ENCODE data around the gene RALGAPB. TPM values are rescaled to one million over a fixed set of nuclear protein-coding genes. Genes with fewer than 3 reads are reported as not detected.

The RALGAPB gene
- polyA plus RNA-seq, 5 donors: 27.0 to 41.5 (median 37.5) TPM

DNA sequence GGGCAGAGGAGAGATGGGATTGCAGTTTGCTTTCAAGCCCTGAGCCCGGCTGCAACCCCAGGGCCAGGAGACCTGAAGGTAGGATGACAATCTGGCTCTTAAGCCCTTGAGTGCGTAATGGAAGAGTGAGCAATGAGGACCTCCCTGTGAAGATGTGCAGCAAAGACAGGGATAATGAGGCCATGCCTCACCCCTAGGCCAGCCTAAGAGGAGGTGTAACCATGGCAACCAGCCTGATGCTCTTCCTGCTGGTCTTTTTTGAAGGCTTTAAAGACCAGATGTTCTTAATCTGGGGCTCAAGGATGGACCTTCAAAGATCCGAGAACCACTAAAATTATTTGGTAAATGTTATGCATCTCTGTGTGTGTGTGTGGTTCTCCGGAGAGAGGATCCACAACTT is 137.2 kb downstream of the RALGAPB start:
- no peak for DNase-seq

DNA sequence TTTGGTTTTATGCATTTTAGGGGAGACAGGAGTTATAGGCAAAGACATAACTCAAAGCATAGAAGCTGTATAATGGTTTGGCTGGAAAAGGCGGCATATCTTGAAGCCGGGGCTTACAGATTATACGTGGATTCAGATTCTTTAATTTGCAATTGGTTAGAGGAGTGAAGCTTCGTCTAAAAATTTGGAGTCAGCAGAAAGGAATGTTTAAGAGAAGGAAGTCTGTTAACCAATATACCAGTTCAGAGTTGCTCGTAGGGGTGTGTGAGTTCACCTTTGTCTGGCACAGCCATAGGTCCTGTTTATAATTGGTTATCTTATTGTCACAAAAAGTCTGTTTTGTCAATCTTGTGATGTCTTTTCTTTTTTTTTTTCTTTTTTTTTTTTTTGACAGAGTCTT is 137.9 kb downstream of the RALGAPB start:
- DNase-seq: no peak

DNA sequence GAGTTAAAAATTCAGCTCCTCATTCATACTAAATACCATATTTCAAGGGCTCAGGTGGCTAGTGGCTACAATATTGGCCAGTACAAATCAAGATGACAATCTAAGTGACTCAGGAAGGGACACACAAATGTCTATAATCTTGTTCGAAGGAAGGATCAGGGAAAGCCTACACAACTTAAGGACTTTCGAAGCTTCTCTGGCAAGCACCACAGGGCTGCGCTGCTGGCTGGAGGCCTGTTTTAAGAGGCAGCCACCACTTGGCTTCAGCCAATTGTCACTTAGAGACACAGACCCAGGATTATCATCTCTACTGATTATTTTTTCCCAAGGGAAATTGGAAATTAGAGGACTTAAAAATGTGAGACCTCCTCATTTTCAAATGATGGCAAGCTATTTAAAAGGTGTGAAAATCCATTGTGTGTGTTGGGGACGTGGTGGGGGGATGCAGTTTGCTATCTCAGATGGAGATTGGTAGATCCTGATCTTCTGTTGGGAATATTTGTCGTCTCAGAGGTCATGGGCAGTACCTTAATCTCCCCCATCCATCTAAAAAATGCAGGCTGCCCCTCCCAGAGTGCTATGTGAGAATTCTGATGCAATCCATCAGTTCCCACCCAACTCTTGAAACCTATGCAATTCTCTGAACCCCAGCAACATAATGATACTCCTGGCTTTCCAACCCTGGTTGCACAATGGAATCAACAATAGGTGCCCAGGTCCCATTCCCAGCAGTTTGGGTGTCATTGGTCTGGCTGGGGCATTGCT is 140.3 kb downstream of the RALGAPB start:
- DNase-seq: no peak

DNA sequence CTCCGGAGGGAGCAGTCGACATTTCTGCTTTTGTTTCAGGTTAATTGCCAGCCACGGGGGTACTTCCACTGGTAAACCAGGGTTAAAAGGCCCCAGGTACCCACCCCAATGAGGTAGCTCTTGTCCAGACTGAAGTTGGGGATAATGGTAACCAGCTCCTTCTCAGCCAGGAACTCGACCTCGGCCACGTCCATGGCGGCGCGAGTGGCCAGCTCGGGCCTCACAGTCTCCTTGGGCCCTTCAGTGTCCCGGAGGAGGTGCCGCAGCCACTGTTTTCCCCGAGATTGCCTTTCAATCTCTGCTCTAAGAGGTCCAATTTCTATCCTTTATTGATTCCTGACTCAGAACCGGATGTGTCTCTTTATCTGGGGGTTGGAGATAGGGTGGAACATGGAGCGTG is 142.6 kb downstream of the RALGAPB start:
- DNase-seq: no peak

DNA sequence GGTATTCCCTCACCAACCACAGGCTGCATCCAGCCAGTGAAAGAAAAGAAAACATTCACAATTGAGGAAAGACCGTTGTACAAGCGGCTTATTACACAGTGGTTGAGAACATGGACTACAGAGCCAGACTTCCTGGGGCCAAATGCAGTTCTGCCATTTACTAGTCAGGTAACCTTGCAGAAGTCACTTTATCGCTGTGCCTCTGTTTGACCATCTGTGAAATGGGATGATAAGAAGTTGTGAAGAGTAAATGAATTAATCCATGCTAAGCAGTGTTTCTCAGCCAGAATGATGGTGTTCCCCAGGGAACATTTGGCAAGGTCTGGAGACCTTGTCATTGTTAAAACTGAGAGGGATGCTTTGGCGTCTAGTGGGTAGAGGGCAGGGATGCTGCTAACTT is 143.8 kb downstream of the RALGAPB start:
- no peak for DNase-seq

DNA sequence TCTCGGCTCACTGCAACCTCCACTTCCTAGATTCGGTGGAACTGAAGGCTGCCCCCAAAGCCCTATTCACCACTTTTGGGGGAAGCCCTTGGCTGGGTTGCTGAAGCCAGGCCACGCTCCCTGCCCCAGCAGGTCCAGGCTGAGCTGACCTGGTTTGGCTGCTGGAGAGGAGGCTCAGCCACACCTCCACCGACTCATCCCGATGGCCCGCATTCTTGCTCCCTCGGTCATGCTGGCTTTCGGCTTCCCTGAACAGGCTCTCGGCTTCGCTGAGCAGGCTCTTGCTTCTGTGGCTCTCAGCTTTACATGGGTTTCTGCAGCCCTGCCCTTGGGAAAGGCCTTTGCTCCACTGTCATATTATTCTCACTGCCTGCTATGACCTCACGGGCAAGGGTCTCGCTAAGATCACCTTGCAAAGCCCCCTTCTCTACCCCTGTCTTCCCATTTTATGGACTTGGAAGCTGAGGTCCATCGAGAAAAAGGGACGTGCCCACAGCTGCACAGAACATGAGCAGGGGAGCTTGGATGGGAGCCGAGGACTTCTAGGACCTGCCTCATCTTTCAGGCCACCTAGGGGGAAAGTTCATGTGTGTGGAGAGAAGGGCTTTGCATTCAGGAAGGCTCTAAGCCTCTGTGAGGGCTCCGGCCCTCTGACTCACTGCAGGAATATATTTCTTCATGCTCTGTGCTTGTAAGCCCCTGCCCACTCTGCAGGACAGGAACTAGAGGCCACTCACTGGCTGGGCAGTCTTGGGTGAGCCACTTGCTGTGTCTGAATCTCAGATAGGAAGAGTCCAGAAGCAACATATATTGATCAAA is 144.6 kb downstream of the RALGAPB start:
- no peak for DNase-seq

DNA sequence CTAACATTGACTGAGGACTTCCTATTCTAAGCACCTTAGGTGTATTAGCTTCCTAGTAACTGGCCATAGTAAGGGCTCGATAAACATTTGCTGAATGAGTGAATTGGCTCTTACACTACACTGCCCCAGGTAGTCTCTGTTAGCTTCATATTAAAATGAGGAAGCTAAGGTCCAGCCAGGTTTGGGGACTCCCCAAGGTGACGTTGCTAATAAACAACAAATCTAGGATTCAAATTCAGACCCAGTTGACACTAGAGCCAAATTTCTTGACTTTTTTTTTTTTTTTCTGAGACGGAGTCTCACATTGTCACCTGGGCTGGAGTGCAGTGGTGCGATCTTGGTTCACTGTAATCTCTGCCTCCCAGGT is 145.2 kb downstream of the RALGAPB start:
- DNase-seq: no peak

DNA sequence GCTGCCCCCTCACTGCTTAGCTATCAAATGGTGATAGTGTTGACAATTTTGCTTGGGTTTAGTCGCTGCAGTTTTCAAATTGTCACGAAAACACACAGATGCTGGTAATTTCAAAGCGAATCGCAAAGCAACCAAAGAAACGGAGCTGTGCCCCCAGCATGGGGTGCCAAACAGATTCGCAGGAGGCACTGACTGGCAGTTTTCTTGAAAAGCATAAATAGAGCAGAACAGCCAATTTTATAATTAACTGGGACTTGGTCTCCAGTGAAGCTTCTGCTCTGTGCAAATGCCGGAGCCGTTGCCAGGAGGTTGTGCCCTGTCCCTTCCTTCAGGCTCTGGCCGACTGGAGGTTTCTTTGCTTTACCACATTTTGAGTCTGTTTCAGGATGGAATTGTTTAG is 147.8 kb downstream of the RALGAPB start:
- DNase-seq: no peak

DNA sequence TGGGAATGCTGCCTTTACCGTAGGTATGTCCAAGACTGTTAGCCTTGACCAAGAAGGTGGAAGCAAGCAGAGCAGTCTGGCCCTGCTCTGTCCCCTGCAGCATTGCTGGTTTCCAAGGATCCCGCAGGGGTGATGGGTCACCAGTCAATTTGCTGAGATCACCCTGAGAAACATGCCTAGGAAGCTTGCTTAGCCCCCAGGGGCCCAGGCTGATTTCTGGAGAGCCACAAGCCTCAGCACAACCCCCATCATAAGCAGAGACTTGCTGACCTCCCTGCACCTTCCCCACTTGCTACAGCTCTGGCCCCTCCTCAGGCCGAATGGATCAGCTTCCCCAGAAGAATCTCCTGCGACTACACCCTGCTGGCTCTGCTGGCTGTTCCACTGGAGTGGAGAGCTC is 150.4 kb downstream of the RALGAPB start:
- no peak for DNase-seq

DNA sequence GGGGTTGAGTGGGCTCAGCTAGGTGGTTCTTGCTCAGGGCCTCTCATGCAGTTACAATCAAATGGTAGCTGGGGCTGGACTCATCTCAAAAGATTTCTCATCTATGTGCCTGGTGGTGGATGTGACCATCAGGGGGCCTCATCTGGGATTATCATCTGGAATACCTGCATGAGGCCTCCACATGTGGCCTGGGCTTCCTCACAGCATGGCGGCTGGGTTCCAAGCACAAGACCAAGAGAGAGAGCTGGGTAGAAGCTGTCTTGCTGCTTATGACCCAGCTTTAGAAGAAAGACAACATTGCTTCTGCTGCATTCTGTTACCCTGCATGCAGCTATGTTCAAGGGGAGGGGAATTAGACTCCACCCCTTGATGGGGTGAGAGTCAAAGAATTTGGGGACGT is 151.4 kb downstream of the RALGAPB start:
- DNase-seq: no peak

DNA sequence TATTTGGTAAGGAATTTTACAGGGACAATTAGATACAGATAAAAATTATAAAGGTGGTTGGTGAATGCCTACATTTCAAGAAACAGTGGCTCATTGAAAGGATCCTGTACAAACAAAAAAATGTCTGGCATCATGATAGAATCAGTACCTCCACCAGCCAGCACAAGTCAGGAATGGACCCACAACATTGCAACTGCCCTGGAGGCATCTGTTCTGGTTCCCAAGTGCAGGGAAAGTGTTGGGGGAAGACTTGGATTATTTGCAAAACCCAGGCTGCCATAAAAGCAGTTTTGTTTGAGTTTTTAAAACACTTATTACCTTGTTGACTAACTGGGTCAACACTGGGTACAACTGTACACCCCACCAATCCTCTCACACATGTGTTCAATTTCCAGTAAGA is 153.3 kb downstream of the RALGAPB start:
- no peak for DNase-seq

DNA sequence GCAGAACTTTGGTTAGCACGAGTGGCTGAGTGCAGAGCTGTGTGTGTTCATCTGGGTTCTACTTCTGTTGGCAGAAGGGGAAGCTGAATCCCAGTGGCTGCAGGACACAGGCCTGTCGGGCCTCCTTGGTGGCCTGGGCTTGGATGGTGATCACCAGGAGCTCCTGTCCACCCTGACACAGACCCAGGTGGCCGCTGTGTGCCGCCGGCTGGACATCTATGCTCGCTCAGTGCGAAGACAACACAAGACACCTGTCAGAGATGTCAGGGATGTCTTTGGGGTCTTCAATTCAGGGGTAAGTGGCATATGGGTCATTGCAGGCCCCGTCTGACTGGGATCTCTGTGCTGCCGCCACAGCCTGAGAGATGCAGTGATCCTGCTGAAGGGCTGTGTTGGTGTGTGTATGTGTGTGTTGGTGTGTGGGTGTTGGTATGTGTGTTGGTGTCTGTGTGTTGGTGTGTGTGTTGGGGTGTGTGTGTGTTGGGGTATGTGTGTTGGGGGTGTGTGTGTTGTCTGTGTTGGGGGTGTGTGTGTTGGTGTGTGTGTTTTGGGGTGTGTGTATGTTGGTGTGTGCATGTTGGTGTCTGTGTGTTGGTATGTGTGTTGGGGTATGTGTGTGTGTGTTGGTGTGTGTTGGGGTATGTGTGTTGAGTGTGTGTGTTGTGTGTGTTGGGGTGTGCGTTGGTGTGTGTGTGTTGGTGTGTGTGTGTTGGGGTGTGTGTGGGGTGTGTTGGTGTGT is 154.4 kb downstream of the RALGAPB start:
- no peak for DNase-seq

Other genes starting within 250 kb of the RALGAPB start
- gene KIAA1755, start 212.1 kb upstream of the RALGAPB start, polyA plus RNA-seq (ENCODE audit: insufficient read depth in 1 of 5, insufficient read length in 5 of 5, low replicate concordance in 1 of 5): 1 to 10 TPM; 2.0 to 5.8 (median 3.1) TPM
- gene BPI, start 168.7 kb upstream of the RALGAPB start, polyA plus RNA-seq (ENCODE audit: insufficient read depth in 1 of 5, insufficient read length in 5 of 5, low replicate concordance in 1 of 5): 1 to 10 TPM in 1 of 5 donors, under 1 TPM in 4; 0.80 to 2.2 (median 0.88) TPM
- gene LBP, start 126.4 kb upstream of the RALGAPB start, polyA plus RNA-seq (ENCODE audit: insufficient read depth in 1 of 5, insufficient read length in 5 of 5, low replicate concordance in 1 of 5): not detected
- gene SNHG17, start 37.5 kb upstream of the RALGAPB start, polyA plus RNA-seq (ENCODE audit: insufficient read depth in 1 of 5, insufficient read length in 5 of 5, low replicate concordance in 1 of 5): 10 to 100 TPM; 22.4 to 54.9 (median 32.8) TPM
- gene ADIG, start 108.4 kb downstream of the RALGAPB start, polyA plus RNA-seq (ENCODE audit: insufficient read depth in 1 of 5, insufficient read length in 5 of 5, low replicate concordance in 1 of 5): not detected
- under 1 TPM; 0.11 to 0.80 (median 0.35) TPM for gene ARHGAP40, start 129.0 kb downstream of the RALGAPB start, polyA plus RNA-seq (ENCODE audit: insufficient read depth in 1 of 5, insufficient read length in 5 of 5, low replicate concordance in 1 of 5)

All from right lung (tissue), 5 donors.